Stromal cell of bone marrow (primary cell): ENCODE results near the gene EIF5.
"Not testable (repeated sequence)": the region's sequence is repeated elsewhere in the genome, so short reads cannot be mapped to it uniquely, and the experiment has no call there.

Experiments
- DNase-seq: peaks from one replicate; pipeline ENCODE4 v3.0.0-alpha.2; 2012; ENCODE audit warnings: low read depth

EIF5 gene

GRCh38 chr14:103336191-103336590 is 2.2 kb downstream of the EIF5 start:
- DNase-seq, result no peak

- DNase-seq, result no peak
Observed at GRCh38 chr14:103337794-103338193, 3.8 kb downstream of the EIF5 start.

GRCh38 chr14:103339561-103339960 is 5.5 kb downstream of the EIF5 start:
- DNase-seq, result no peak

- DNase-seq, result no peak
Observed at GRCh38 chr14:103340480-103341212, 6.6 kb downstream of the EIF5 start.

- DNase-seq, result no peak
Observed at GRCh38 chr14:103341250-103342129, 7.5 kb downstream of the EIF5 start.

- no peak for DNase-seq
Observed at GRCh38 chr14:103343164-103343879, 9.3 kb downstream of the EIF5 start.

- DNase-seq, result no peak
Observed at GRCh38 chr14:103343905-103344797, 10.1 kb downstream of the EIF5 start.

GRCh38 chr14:103346286-103346685 is 12.2 kb downstream of the EIF5 start:
- peak; percentile 56 for DNase-seq

GRCh38 chr14:103347091-103347815 is 13.2 kb downstream of the EIF5 start:
- DNase-seq, result no peak

- DNase-seq, result no peak
Observed at GRCh38 chr14:103348154-103348553, 14.1 kb downstream of the EIF5 start.

- DNase-seq, result no peak
Observed at GRCh38 chr14:103349982-103350381, 15.9 kb downstream of the EIF5 start.

GRCh38 chr14:103353362-103353761 is 19.3 kb downstream of the EIF5 start:
- no peak for DNase-seq

- DNase-seq, result no peak
Observed at GRCh38 chr14:103354141-103354540, 20.1 kb downstream of the EIF5 start.

GRCh38 chr14:103356024-103356682 is 22.1 kb downstream of the EIF5 start:
- no peak for DNase-seq

GRCh38 chr14:103357552-103357951 is 23.5 kb downstream of the EIF5 start:
- not testable (repeated sequence) for DNase-seq

- no peak for DNase-seq
Observed at GRCh38 chr14:103360548-103360947, 26.5 kb downstream of the EIF5 start.

- peak; percentile 92 for DNase-seq
Observed at GRCh38 chr14:103361867-103362266, 27.8 kb downstream of the EIF5 start.

GRCh38 chr14:103362780-103363179 is 28.7 kb downstream of the EIF5 start:
- DNase-seq, result no peak

- DNase-seq, result no peak
Observed at GRCh38 chr14:103366741-103367140, 32.7 kb downstream of the EIF5 start.

- DNase-seq, result no peak
Observed at GRCh38 chr14:103367995-103368394, 34.0 kb downstream of the EIF5 start.
